NCI-H524 treated with DMSO at 0.1 percent for 48 hours (cell line): Measurements from ENCODE around the gene RALB.

Experiments
- DNase-seq: peaks from one replicate; lab custom pipeline; 2025; lab: John Stamatoyannopoulos, UW

The RALB gene

GRCh38 chr2:120343100-120343432 is 90.4 kb downstream of the RALB start:
- no peak for DNase-seq

DNA sequence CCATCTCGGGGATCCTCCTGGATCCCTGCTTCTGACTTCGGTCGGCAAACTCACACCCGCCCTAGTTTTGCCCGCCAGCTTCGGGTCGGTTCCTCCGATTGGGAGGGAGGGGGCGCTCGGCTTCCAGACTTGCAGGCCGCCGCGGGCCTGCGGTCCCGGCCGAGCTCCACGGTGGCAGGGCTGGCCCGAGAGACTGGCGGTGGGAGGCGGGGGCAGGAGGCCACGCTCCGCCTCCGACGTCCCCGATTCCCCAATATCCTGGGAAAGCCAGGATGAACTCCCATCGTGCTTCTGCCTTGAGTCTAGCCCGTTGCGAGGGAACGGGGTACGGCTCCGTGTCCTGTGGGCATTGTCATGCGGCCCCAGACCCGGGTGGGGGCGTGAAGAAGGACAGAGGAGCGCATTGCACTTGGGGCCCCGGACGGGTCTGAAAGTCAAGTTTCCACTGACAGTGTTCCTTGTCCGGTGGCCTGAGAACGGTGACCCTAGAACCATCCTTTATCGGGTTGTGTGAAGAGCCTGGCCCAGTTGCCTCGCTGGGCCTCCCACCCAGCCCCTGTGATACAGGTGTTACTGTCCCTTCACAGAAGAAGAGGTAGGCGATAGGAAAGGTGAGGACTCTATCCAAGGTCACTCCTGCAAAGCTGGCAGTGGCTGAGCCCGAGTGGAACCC is 90.9 kb downstream of the RALB start:
- no peak for DNase-seq
